Esophagus squamous epithelium (tissue), 5 donors: ENCODE results near the gene LIF. TPM values are rescaled to one million over a fixed set of nuclear protein-coding genes. Genes with fewer than 3 reads are reported as not detected.

ENCODE experiments used
- DNase-seq: peaks from one replicate; lab custom pipeline; 2025; lab: John Stamatoyannopoulos, UW
- H3K27ac ChIP-seq, 4 donors: fragments of 200-600 bp; sonication (generic); one replicate each; pipeline ENCODE4 v1.5.1; 2016 to 2019; ENCODE audit warnings: mild to moderate bottlenecking in 1 of 4
- H3K27me3 ChIP-seq, 4 donors: fragments of 200-600 bp; sonication (generic); 1 replicate in 3 of 4; 2 replicates in 1 of 4; pipeline versions ENCODE4 v1.5.1 to v1.6.0; 2017 to 2021; ENCODE audit warnings: antibody characterized with exemption in 1 of 4
- H3K36me3 ChIP-seq, 3 donors: fragments of 200-600 bp; sonication (generic); one replicate each; pipeline ENCODE4 v1.5.1; 2016 to 2019
- H3K4me1 ChIP-seq, 3 donors: fragments of 200-600 bp; sonication (generic); one replicate each; pipeline ENCODE4 v1.5.1; 2017 to 2019
- H3K4me3 ChIP-seq, 4 donors: fragments of 200-600 bp; sonication (generic); 1 replicate in 3 of 4; 2 replicates in 1 of 4; pipeline ENCODE4 v1.5.1; 2016 to 2019; ENCODE audit warnings: mild to moderate bottlenecking in 2 of 4, moderate library complexity in 1 of 4
- H3K9me3 ChIP-seq, 3 donors: fragments of 200-600 bp; sonication (generic); one replicate each; pipeline ENCODE4 v1.5.1; 2016 to 2019
- CTCF ChIP-seq, 6 experiments: fragments of 450-650 bp in 4 of 6; fragments of 200-600 bp in 2 of 6; sonication (generic) in 2 of 6; IDR thresholded peaks; one replicate each; pipeline ENCODE4 v1.5.1; 2016 to 2019; ENCODE audit warnings: antibody characterized with exemption in 6 of 6, mild to moderate bottlenecking in 4 of 6, moderate library complexity in 4 of 6
- POLR2A ChIP-seq, 4 donors: fragments of 450-650 bp; IDR thresholded peaks; one replicate each; pipeline ENCODE4 v1.6.1; 2017; ENCODE audit warnings: antibody characterized with exemption in 4 of 4, mild to moderate bottlenecking in 4 of 4, moderate library complexity in 3 of 4
- WGBS, 2 donors: methylation state at CpG; one replicate each; pipeline ENCODE4 v1.1.5; 2018; 5-methylcytosine and 5-hydroxymethylcytosine counted together
- intact Hi-C: fragments of 100-400 bp; cut with DNase I; formaldehyde crosslinking; loops from one replicate; pipeline ENCODE4 v1.15.0; 2022
- total RNA-seq, 4 donors: library from RNA; depleted of rRNA; stranded (reverse); fragments of >200 nt; gene quantifications; one replicate each; pipeline ENCODE4 v1.1.0, GENCODE V29; 2016
- donor health status: DM: yes; HTN: yes; CAD: no.

LIF gene
- total RNA-seq, 4 donors from 2014 or later, result 0.08 to 0.76 (median 0.10) TPM

DNA sequence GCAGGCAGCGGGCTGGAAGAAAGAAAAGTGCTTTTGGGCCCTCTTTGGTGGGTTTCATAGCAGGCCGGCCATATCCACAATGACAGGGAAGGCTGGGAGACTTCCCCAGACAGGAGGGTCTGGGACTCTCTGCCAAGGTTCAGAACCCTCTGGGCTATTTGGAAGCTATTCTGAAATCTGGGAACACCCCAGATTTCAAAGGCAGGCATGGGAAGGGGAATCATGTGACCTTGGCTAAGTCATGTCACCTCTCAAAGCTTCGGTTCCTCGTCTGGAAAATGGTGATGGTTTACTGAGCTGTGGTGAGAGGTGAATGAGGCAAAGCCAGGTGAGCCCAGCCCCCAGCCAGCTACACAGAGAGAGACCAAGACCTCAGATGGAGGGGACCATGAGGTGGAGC lies 38.1 kb upstream of the LIF start:
- intact Hi-C loops, result loop anchor here (5.0 kb wide), 2 partner anchors 43 to 103 kb away; partner anchors contain the start of genes RNF215 and TBC1D10A
- DNase-seq, result no peak
- WGBS, 2 donors, result 60% methylated on average over 4 of the region's 4 CpGs; no CpG with 5 or more reads in 1 of the 2 donors
- Histone ChIP-seq H3K4me1 (peaks cover 11 to 35% (median 16%) of the 10 kb centered on the region in 3 donors), H3K9me3 (no peaks in the 10 kb centered on the region), H3K4me3 (no peak overlapping the region), H3K36me3 (peaks cover 7 to 55% (median 8%) of the 10 kb centered on the region in 3 donors), H3K27ac (no peak overlapping the region), H3K27me3 (no peaks in the 10 kb centered on the region)
- no peak for TF ChIP-seq POLR2A (IDR thresholded peaks at IDR 0.05)
- TF ChIP-seq CTCF (IDR thresholded peaks at IDR 0.05), result no peak

- no peaks in the 10 kb centered on the region for H3K9me3 ChIP-seq
- 100% methylated on average over 1 of the region's 9 CpGs; no CpG with 5 or more reads in 1 of the 2 donors for WGBS, 2 donors
- no peaks in the 10 kb centered on the region for H3K27me3 ChIP-seq
- H3K4me1 ChIP-seq, result peaks cover 16 to 40% (median 21%) of the 10 kb centered on the region in 3 donors
- no peak for DNase-seq
- TF ChIP-seq POLR2A (IDR thresholded peaks at IDR 0.05), result no peak
- intact Hi-C loops, result no loop called here
- peaks cover 7 to 55% (median 8%) of the 10 kb centered on the region in 3 donors for H3K36me3 ChIP-seq
- H3K27ac ChIP-seq, result no peak overlapping the region
- no peak overlapping the region for H3K4me3 ChIP-seq
These were observed 37.6 kb upstream of the LIF start for GRCh38 chr22:30284172-30284571.

GRCh38 chr22:30283342-30283741 lies 36.8 kb upstream of the LIF start:
- Histone ChIP-seq H3K4me3 (no peak overlapping the region), H3K4me1 (peaks cover 20 to 43% (median 21%) of the 10 kb centered on the region in 3 donors), H3K9me3 (no peaks in the 10 kb centered on the region), H3K27me3 (no peaks in the 10 kb centered on the region), H3K36me3 (peaks cover 7 to 55% (median 8%) of the 10 kb centered on the region in 3 donors), H3K27ac (no peak overlapping the region)
- WGBS, 2 donors, result no CpG with 5 or more reads among the region's 4 CpGs
- no peak for DNase-seq
- intact Hi-C loops, result no loop called here
- no peak for TF ChIP-seq CTCF (IDR thresholded peaks at IDR 0.05)
- TF ChIP-seq POLR2A (IDR thresholded peaks at IDR 0.05), result no peak

DNA sequence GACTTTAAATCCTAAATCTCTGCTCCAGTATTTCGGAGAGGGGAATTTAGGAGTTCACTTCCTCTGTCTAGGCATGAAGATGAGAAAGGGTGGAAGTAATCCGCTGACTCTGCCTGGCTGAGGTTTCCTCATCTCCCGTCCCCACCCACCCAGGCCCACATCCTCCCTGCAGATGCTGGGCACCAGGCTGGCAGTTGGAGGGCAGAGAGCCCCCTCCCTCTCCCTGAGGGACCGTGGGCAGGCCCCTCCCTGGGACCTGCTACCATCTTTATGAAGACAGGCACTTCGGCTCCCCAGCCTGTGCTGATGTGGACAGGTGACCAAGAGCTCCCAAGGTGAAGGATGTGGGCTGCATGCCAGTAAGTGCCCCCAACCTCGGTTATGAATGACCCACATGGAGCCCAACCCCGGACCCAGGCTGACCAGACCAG lies 36.1 kb upstream of the LIF start:
- DNase-seq, result no peak

GRCh38 chr22:30280505-30280904 lies 33.9 kb upstream of the LIF start:
- TF ChIP-seq CTCF (IDR thresholded peaks at IDR 0.05) (no peak), POLR2A (IDR thresholded peaks at IDR 0.05) (no peak)
- Histone ChIP-seq H3K4me3 (no peak overlapping the region), H3K27me3 (no peaks in the 10 kb centered on the region), H3K27ac (no peak overlapping the region), H3K9me3 (no peaks in the 10 kb centered on the region), H3K36me3 (peaks cover 5 to 36% (median 6%) of the 10 kb centered on the region in 3 donors), H3K4me1 (peaks cover 22 to 46% (median 38%) of the 10 kb centered on the region in 3 donors)
- WGBS, 2 donors, result 75 to 78% methylated on average over 8 of the region's 8 CpGs
- no peak for DNase-seq
- intact Hi-C loops, result no loop called here

More for the DNA sequence above, 36.1 kb upstream of the LIF start:
- TF ChIP-seq CTCF (IDR thresholded peaks at IDR 0.05) (no peak), POLR2A (IDR thresholded peaks at IDR 0.05) (no peak)
- Histone ChIP-seq H3K4me1 (peaks cover 22 to 43% (median 22%) of the 10 kb centered on the region in 3 donors), H3K27ac (no peak overlapping the region), H3K27me3 (no peaks in the 10 kb centered on the region), H3K9me3 (no peaks in the 10 kb centered on the region), H3K4me3 (no peak overlapping the region), H3K36me3 (peaks cover 7 to 55% (median 8%) of the 10 kb centered on the region in 3 donors)
- intact Hi-C loops, result no loop called here
- 35 to 76% methylated on average over 2 of the region's 7 CpGs for WGBS, 2 donors
